GM21447 (cell line): ENCODE measurements around the gene KIAA1614.

Experiments
- ATAC-seq: cut with Tn5 transposase; IDR thresholded peaks from one replicate; pipeline ENCODE4 v1.9.1; 2021; ENCODE audit not compliant: unreplicated experiment

The KIAA1614 gene

GRCh38 chr1:180981596-180982387 is 69.1 kb downstream of the KIAA1614 start:
- ATAC-seq, result peak; percentile 91

GRCh38 chr1:180982422-180982821 is 69.7 kb downstream of the KIAA1614 start:
- ATAC-seq, result no peak

DNA sequence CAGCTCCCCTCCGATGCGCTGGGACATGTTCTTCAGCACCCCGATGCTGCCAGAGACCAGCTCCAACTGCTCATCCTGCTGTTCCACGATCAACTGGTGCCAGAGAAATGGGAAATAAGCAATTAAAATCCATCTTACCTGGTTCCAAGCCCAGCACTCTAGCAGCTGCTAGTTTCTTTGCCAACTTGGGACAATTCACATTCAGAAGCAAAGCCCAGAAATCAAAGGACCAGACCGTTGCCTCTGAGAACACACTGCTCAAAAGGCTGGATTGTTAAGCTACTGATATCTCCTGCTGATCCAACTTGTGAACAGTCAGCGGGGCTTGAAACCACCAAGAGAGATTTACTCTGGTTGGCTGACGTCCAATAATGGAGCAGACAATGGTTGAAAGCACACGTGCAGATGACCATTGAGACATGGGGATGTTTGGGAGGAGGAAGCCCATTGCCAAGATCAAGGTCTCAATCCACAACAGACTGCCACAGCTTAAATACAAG is 75.6 kb downstream of the KIAA1614 start:
- ATAC-seq, result no peak

GRCh38 chr1:180994262-180994661 is 81.6 kb downstream of the KIAA1614 start:
- no peak for ATAC-seq

DNA sequence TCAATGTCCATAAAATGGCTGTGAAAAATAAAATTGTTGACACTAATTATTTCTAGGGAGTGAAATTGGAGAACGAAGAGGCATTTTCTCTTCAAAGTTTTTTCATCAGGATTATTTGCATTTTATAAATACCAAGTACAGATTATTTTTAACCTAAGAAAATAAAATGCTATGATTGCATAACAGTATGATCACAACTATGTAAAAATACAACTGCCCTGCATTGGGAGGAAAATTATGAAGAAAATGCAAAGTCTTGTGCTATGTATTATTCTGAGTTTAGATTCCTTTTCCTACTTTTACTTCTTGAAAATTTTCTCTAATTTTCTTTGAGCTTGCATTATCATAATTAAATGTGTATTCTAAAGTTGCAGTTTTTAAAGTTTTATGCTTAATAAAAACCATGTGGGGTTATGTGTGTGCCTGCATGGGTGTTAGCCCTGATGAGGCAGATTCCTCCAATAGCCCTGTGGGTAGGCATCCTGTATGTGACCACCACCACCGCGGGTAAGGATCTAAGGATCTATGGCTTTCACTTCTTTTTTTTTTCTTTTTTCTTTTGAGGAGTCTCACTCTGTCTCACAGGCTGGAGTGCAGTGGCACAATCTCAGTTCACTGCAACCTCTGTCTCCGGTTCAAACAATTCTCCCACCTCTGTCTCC is 85.3 kb downstream of the KIAA1614 start:
- ATAC-seq, result no peak
